Fibroblast of the conjunctiva (primary cell): ENCODE data around the gene ALPL.
A peak's percentile ranks its signal among the peaks of the same experiment; 100 is the strongest.

ENCODE experiments used
- DNase-seq: peaks from one replicate; pipeline ENCODE4 v3.0.0-alpha.2; 2010; ENCODE audit warnings: low read depth

ALPL gene

DNA sequence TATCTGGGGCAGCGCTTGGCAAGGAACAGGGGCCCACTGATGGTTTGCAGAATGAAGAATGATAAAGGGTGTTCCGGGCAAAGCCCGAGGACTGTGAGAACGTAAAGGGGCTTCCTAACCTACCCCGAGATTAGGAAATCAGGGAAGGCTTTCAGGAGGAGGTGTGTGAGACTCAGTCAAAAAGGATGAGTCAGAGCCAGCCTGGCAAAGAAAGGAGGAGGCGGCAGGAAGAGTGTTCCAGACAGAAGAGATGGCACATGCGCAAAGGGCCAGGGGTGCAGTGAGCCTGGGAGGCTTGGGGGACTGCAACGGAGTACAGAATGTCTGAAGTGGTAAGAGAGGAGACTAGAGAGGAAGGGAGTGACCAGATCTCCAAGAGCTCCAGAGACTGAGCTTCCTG, 89.7 kb downstream of the ALPL start:
- DNase-seq = no peak

DNA sequence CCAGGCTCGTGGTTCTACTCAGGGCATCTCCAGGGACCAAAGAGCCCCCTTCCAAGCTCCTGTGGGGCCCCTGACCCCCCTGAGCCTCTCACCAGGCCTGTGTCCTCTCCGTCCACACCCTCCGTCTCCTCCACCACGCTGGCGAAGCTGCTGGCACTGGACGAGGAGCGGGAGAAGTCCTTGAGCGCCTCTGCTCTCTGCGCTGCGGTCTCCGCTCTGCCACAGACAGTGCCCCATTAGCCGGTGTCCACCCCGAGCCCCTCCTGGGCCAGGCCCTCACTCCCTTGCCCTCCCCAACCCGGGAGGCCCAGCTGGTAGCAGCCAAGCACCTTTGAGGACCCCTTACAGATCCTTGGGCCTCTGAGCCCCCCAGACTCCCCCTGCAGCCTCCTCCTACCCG, 90.2 kb downstream of the ALPL start:
- DNase-seq = no peak

DNA sequence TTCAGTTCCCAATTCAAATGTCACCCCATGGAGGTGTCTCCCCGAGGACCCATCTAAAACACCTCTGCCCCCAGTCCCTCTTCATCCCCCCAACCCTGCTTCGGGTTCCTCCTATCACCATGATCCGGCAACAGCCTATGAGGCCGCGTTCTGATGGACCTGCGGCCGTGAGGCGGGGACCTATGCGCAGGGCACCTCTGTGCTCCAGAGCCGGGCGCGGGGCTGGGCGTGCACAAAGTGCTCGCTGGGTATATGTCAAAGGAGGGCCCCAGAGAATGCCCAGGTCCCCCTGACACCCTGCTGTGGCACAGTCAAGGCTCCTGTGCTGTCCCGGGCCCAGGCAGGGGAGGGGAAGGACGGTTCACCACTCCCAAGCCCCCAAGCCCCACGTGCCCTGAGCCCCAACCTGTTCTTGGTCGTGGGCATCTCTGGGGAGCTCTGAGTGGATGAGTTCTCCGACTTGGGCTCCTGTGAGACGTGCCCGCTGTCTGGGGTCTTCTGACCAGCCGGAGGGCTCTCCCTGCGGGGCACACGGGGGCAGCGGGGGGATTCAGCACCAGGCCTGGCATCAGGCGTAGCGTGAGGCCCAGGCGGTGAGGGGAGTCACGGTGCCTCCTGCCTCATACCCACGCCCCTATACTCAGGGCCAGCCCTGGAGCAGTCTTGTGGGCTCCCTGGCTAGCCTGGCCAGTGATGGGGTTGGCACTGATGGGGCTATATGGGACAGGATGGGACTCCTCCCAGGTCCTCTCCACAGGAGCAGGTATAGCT, 92.2 kb downstream of the ALPL start:
- DNase-seq = no peak

DNA sequence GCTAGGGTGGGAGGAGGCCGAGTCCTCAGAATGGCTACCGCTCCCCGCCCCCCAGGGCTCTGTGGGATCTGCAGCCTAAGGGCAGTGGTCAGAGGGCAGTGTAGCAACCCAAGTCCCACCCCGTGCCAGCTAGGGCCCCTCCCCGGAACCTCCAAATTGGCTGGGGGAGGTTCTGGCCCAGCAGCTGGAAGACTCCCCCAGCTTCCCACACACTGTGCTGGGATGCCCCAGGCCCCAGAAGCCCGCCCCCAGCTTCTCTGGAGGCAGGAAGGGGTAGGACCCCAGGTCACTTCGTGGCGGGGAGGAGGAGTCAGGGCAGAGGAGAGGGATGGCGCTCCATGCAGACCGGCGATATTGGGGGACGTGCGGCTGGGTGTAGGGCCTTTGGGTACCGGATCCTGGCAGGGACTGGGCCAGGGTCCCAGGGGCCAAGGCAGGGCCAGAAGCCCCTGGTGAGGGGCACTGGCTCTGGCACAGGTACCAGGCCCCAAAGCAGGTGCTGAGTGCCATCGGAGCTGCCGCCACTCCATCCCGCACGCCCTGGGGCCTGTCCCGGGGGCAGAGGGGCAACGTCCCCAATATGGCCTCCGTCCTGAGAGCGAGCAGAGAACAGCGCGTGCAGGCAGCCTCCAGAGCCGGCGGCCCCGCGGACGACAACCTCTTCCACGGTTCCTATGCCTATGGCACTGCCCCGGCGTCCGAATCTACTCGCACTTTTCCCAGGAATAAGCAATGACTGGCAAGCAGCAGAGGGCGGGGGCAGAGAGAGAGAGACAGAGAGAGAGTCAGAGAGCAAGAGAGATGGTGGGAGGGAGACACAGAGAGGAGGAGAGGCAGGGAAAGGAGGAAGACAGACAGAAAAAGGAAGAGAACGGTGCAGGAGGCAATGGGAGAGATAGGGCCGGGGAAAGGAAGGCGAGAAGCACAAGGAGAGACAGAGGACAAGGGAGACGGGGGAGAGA, 94.2 kb downstream of the ALPL start:
- no peak for DNase-seq

DNA sequence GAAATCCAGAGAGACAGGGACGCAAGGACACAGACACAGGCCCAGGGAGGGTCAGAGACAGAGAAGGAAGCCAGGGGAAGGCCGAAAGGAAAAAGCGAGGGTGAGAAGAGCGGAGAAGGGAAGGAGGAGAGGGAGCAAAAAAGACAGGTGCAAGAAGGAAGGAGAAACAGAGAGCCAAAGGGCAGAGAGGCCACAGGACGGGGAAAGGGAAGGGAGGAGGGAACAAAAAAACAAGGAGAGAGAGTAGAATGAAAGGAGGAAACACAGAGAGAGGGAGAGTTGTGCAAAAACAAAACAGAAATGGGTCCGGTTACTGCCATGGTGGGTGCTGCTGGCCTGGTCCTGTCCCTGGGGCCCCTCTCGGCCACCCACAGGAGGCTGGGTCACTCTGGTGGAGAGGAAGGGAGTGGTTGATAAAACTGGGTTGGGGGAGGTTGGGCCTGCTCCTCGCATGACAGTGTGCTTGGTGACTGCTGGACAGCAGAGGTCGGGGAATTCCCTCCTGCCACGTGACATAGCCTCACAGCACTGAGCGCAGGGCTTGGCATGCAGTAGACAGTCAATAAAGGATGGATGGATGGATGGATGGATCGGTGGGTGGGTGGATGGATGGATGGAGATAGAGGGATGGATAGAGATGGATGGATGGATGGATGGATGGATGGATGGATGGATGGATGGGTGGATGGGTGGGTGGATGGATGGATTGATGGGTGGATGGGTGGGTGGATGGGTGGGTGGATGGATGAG, 95.2 kb downstream of the ALPL start:
- no peak for DNase-seq

DNA sequence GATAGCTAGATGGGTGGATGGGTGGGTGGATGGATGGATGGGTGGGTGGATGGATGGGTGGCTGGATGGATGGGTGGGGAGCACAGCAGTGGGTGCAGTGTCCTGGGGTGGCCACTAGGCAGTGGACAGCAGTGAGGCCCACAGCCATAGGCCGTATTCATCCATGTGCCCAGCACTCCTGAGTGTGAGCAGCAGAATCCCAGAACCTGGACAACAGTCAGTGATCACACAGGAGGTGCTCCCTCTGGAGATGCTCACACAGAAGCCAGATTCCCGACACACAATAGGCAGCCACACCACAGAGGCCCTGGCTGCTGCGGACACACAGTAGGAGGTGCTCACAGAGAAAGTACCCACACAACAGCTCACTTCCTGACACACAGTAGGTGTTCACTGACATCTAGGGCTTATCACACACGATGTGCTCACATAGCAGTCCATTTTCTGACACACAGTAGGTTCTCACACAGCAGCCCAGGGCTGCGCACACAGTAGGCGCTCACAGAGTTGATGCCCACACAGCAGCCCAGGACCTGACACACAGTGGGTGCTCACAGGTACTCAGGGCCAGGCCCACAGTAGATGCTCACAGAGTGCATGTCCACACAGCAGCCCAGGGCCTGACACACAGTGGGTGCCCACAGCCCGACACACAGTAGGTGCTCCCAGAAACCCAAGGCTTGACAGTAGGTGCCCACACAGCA, 95.9 kb downstream of the ALPL start:
- no peak for DNase-seq

DNA sequence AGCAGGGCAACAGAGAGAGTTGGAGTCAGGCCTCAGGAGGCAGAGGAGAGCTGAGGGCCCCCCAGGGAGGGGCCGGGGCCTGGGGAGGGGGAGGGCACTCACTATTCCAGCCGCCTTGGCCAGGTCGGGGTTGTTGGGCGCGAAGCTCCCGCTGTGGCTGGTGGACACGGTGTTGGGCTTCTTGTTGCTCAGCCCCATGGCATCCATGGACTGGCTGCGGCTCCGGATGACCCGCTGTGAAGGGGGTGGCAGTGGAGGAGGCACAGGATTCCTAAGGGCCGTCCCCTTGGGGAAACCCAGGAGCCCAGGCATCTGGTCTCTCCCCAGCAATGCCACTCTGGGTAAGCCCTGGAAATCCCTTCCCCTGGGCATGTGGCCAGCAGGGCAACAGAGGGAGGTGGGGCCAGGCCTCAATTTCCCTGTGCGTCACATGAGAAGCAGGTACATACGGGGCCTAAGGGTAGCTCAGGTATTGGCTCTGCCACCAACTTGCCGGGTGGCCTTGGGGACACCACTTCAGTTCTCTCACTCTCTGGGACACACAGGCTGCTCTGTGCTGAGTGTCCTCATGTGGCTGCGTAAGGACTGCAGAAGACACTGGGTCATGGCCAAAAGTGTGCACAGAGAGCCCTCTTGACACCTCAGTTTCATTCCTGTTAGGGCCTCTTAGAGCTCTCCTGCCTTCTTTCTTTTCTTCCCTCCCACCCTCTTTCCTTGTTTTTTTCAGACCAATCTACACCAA, 96.9 kb downstream of the ALPL start:
- no peak for DNase-seq

DNA sequence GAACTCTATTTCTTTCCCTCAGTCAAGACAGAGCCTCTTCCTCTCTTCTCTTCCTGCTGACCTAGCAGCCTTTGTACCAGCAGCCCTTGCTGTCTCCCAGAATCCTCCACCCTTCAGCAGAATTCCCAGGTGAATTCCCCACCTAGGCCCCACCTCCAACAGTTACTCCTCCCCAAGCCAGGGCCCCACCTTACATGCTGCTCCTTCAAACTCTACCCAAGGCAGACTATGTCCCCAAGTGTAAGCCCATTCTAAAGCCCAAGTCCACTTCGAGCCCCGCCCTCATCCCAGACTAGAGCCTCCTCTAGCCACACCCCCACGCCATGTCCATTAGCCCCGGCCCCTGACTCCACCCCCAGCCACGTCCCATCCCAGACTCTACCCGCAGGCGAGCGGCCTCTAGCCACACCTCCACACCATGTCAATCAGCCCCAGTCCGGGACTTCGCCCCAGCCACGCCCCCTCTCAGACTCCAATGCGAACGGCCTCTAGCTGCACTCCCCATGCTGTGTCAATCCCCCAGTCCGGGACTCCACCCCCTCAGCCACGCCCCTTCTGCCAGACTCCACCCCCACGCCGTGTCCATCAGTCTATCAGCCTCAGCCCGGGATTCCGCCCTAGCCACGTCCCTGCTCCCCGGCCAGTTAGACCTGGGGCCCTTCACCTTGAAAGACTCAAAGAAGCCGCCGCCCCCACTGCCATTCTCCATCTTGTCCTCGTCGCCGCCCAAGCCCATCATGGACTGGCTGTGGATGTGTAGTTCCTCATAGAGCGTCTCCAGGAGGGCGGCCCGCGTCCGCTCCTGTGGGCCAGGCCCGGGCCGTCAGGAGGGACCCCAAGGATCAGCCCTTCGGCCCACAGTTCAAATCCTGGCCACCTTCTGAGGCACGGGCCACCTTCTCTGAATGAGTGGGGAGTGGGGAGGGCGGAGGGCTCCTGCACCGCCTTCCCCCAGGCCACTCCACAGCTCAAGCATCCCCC, 98.6 kb downstream of the ALPL start:
- peak; percentile 69 for DNase-seq

DNA sequence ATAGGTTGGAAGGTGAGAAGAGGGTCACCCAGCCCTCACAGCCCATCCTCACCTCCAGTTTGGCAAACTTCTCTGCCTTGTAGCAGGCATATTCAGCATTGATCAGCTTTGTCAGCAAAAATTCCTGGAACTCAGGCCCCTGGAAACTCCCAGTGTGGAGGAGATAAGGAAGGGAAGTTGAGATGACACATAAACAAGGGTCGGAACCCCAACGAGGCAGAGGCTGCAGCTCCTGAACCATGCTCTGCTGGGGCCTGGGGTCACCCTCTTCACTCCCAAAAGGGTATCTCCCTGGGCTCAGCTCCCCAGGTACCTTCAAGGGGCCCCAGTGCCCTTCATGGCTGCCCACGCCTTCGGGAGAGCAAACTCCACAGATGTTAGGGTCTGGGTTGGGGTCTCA, 99.6 kb downstream of the ALPL start:
- no peak for DNase-seq

DNA sequence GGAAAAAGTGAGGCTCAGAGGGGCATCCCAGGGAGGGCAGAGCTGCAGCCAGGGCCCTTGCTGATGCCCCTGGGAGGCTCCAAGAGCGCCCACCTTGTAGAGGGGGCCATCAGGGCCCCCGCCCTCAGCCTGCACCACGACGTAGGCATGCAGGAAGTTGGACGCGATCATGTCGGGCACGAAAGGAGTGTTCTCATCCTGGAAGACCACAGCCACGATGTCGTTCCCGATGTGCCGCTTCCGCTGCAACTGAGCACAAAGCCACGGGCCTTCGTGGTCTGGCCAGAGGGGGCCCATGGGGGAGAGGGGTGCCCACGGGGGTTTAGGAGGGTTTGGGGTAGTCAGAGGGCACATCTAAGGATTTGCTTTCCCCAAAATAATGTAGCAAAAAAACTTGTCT, 100.8 kb downstream of the ALPL start:
- no peak for DNase-seq

DNA sequence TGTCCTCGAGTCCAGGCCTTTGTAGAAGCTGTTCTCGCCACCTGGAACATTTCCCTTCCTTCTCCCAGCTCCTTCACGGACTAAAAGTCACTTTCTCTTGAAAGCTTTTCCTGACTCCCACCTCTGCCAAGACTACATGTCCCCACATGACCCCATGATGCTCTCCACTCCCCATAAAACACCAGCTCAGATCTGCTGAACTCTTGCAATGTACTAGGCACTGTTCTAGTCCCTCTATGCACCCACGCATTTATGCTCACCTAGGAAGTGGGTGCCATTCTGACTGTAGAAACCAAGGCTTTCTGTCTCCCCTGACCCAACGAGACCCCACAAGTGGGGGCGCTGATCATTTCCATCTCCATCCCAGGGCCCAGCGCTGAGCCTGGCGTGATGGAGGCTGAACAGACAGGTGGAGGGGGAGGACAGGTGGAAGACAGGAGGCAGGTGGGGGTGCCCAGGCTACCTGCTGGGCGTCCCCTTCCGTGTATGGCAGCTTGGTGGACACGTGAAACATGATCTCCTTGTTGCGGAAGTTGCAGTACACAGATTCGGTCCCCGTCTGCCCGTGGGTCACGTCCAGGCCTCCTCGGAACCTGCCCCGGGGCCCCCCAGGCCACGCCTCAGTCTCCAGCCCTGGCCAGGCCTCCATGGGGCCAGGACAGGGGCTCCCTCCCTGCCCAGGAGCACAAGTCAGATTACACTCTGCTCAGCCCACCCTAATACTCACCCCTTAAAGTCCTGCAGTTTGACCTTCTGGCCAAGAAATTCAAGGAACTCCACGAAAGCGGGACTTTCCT, 102.0 kb downstream of the ALPL start:
- no peak for DNase-seq

DNA sequence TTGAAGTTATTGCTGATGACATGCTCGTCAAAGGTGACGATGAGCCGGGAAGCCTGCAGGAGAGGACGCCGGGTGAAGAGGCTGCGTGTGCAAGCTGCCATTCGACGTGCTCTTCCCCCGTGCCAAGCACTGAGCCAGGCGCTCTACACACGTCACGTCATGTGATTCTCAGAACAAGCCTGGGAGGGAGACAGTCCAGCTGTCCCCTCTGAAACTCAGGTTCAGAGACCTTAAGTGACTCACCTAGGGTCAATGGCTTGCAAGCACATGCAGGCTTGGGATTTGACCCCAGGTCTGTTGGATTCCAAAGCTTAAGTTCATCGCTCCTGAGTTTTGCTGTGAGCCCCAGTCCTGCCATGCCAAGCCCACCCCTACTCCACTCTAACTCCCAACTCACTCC, 102.8 kb downstream of the ALPL start:
- no peak for DNase-seq

DNA sequence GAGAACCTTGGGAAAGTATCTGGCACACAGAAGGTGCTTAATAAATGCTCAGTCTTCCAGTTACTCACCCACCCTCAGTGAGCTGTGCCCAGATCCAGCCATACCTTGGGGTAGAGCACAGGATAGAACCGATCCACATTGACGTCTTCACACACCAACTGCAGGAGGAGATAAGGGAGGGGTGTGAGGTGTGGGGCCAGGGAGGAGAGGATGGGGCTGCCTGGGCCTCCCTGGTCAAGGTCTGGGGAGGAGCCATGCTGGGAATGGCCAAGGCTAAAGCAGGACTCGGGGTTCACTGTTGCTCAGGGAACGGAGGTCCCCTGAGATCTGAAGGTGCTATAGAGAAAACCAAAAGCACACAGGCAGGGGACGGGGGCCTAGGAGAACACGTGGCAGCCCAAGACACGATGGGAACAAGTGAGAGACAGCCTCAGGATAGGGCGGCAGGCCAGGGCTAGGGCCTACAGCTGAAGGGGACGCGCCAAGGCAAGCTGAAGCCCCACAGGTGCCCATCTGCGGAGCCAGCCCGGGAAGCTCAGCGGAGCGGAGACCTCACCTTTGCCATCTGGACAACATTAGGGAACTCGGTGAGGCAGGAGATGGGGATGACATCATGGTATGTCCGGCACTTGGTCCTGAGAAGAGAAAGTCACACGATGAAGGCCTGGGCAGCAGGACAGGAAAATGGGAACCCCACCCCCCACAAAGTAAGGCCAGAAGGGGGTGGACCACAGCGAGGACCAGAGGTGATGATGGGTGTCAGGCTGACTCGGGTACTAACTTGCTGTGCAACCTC, 104.0 kb downstream of the ALPL start:
- no peak for DNase-seq

DNA sequence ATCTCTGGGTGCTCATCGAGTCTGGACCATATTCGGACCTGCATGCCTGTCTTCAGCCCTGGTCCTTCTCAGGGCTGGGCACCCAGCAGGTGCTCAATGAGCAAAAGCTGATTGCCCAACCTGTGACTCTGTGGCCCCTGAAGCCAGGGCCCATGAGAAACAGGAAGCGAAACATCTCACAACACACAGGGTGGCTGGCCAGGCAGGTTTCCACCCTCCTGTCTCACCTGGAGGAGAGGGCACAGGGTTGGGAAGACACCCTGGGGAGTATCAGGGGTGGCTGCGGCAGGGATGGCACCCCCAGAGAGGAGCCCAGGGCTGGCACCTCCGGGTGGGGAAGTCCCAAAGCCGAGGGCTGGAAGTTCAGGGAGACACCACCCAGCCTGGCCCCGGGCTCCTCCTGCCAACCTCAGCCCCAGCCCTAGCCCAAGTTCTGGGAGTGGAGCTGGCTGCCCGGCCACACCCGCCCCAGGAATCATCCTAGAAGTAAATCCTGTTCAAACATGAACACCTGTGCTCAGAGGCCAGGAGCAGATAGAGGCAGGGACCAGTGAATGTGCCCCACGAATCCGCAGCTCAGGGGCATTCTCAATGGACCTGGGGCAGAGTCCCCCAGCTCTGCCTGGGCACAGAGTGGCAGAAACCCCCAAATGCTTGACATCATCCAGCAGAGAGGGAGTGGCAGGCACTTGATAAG, 105.3 kb downstream of the ALPL start:
- no peak for DNase-seq

DNA sequence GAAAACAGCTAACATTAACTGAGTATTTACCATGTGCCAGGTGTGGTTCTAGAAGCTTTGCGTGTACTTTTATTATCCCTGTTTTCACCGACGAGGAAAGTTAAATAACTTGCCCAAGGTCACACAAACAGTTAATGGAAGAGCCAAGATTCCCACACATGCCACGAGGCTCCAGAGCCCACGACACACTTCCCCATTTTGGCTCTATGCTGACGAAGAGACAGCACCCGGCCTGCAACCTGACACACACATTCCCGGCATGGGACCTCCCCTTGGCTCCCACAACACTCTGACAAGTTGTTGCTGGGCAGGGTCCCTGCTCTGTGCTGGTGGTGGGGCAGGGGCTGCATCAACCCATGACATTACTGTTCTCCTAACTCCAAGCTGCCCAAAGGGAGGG, 107.1 kb downstream of the ALPL start:
- no peak for DNase-seq

DNA sequence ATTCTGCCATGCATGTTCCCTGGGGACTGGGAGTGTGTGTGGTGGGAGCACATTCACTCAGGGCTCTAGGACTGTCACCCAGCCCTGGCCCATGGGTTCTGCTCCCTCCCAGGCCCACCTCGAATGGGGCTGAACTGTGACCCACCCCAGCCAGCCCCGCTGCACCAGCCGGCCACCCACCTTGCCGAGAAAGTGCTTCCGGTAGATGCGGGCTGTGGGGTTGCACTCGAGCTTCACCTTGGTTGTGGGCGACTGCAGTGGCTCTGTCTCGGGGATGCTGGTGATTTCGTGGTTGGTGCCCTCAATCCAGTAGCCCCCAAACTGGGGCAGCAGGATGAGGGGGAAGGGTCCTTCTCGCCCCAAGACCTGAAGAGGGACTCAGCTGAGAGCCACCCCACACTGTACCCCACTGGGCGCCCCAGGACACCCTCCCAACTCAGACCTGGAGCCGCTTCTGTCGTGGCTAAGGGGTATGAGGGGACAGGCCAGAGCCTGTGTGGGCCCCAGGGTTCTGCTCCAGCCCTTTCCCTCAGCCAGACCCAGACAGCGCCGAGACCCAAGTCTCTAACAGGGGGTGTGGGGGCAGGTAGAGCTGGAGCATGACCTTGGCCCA, 108.0 kb downstream of the ALPL start:
- DNase-seq = no peak

DNA sequence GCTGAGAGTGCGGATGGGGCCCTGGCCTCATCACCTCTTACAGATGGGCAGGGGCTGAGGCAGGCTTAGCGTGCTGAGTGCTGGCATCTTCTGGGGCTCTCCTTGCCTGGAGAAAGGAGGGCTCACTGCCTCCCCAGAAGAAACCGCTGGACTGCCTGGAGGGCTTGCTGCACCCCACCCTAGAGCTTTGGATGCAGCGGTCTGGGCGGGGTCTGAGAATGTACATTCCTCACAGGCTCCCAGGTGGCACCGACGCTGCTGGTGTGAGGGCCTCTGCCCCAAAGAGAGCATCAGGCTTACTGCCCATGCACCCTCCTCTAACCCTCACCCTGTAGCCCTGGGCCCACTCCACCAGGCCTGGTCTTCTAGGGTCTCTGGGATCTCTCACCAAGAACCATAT, 108.8 kb downstream of the ALPL start:
- DNase-seq = no peak
